Stomach (tissue), 9 donors: ENCODE data around the gene KMT2E. TPM values are rescaled to one million over a fixed set of nuclear protein-coding genes. Genes with fewer than 3 reads are reported as not detected.

Experiments used
- DNase-seq, 2 donors: peaks; one replicate each; pipeline versions ENCODE4 v3.0.0 to v3.0.0-alpha.2; 2013 to 2019
- H3K27ac ChIP-seq, 5 donors: fragments of 200-600 bp in 4 of 5; sonication (generic) in 4 of 5; one replicate each; pipeline ENCODE4 v1.5.1; 2013 to 2019; ENCODE audit warnings: mild to moderate bottlenecking in 1 of 5, moderate library complexity in 1 of 5
- H3K27me3 ChIP-seq, 3 donors: fragments of 200-600 bp; sonication (generic); one replicate each; pipeline ENCODE4 v1.5.1; 2017 to 2019; ENCODE audit warnings: mixed run types in 1 of 3
- H3K36me3 ChIP-seq, 4 donors: fragments of 200-600 bp; sonication (generic); 1 replicate in 3 of 4; 2 replicates in 1 of 4; pipeline ENCODE4 v1.5.1; 2016 to 2019
- H3K4me1 ChIP-seq, 4 donors: fragments of 200-600 bp; sonication (generic); one replicate each; pipeline ENCODE4 v1.5.1; 2016 to 2019
- H3K4me3 ChIP-seq, 4 donors: fragments of 200-600 bp; sonication (generic) in 3 of 4; one replicate each; pipeline ENCODE4 v1.5.1; 2016 to 2019; ENCODE audit warnings: mild to moderate bottlenecking in 1 of 4
- H3K9me3 ChIP-seq, 4 donors: fragments of 200-600 bp; sonication (generic); one replicate each; pipeline ENCODE4 v1.5.1; 2016 to 2019
- CTCF ChIP-seq, 7 experiments: fragments of 450-650 bp in 4 of 7; fragments of 200-600 bp in 3 of 7; sonication (generic) in 3 of 7; IDR thresholded peaks; one replicate each; pipeline ENCODE4 v1.5.1; 2016 to 2019; ENCODE audit warnings: antibody characterized with exemption in 7 of 7, control low read depth in 2 of 7, mild to moderate bottlenecking in 1 of 7
- EP300 ChIP-seq: sonication (generic); formaldehyde crosslinking; IDR thresholded peaks from one replicate; pipeline ENCODE4 v1.6.1; 2017; ENCODE audit warnings: antibody characterized with exemption
- POLR2A ChIP-seq, 4 donors: fragments of 450-650 bp; IDR thresholded peaks; one replicate each; pipeline ENCODE4 v1.6.1; 2016; ENCODE audit warnings: antibody characterized with exemption in 4 of 4, control low read depth in 2 of 4, mild to moderate bottlenecking in 1 of 4, moderate library complexity in 1 of 4
- POLR2AphosphoS5 ChIP-seq, 3 donors: sonication (generic); formaldehyde crosslinking; IDR thresholded peaks; one replicate each; pipeline ENCODE4 v1.6.1; 2016; ENCODE audit warnings: antibody characterized with exemption in 3 of 3
- WGBS, 5 donors: extraction: QIAGEN DNeasy Blood & Tissue Kit in 3 of 5; methylation state at CpG; one replicate each; pipeline versions ENCODE4 v1.1.5 to v1.1.7; 2013 to 2018; 5-methylcytosine and 5-hydroxymethylcytosine counted together
- intact Hi-C: fragments of 100-400 bp; cut with DNase I; formaldehyde crosslinking; loops from one replicate; pipeline ENCODE4 v1.15.1; 2023; ENCODE audit warnings: low total_unique reads
- polyA plus RNA-seq, 3 donors: library from polyadenylated mRNA; stranded (reverse); fragments of 200-250 nt; gene quantifications; one replicate each; pipeline ENCODE4 v1.2.3, GENCODE V29; 2013
- total RNA-seq, 5 donors: library from RNA; depleted of rRNA; stranded (reverse); fragments of >200 nt; gene quantifications; one replicate each; pipeline versions ENCODE4 v1.1.0 to v1.2.3, GENCODE V29; 2014 to 2016
- donor health status: healthy with polysubstance abuse.
- donor health status: Bipolar disorder and iron deficiency.
- donor health status: healthy.

The KMT2E gene
- total and polyA plus RNA-seq, 8 donors, result 9.4 to 330 (median 67.7) TPM

DNA sequence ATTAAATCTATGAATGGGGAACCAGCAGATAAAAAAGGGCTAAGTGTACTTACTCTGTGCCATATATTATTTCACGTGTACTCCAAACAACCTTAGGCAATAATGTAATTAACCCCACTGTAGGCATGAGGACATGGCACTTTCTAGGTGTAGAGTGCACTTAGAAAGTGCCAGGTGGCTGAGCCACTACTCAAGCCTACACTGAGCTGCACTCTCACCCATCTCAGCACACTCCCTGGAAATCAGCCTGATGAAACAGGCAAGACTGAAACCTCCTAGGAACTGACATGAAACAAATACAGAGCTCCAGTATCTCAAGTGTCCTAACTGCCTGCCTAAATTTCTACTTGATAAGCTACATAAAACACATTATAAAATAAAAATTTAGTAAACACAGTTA, 147.4 kb downstream of the KMT2E start:
- H3K27ac ChIP-seq, result no peak overlapping the region
- 95 to 100% (median 95%) methylated on average over 1 of the region's 1 CpG for WGBS, 5 donors
- no peak overlapping the region for H3K4me3 ChIP-seq
- intact Hi-C loops, result no loop called here
- H3K27me3 ChIP-seq, result no peaks in the 10 kb centered on the region
- H3K36me3 ChIP-seq, result peaks cover 6 to 45% (median 41%) of the 10 kb centered on the region in 4 donors
- DNase-seq, result no peak
- H3K9me3 ChIP-seq, result no peaks in the 10 kb centered on the region
- no peak for TF ChIP-seq CTCF (IDR thresholded peaks at IDR 0.05)
- TF ChIP-seq EP300, result no peak
- no peak for TF ChIP-seq POLR2AphosphoS5 (IDR thresholded peaks at IDR 0.05)
- TF ChIP-seq POLR2A (IDR thresholded peaks at IDR 0.05), result no peak
- H3K4me1 ChIP-seq, result no peaks in the 10 kb centered on the region
